OCI-LY3 (cell line): ENCODE measurements around the gene PLSCR1.

Experiments
- H2AFZ ChIP-seq: fragments of 200-600, 300-600 bp; shearing (Covaris generic); 2 replicates; pipeline ENCODE4 v1.6.0; 2014; ENCODE audit warnings: antibody characterized with exemption, low read depth, low read length
- H3K27ac ChIP-seq: fragments of 200-600, 300-600 bp; sonication (generic); 2 replicates; pipeline ENCODE4 v1.5.1; 2014; ENCODE audit warnings: mild to moderate bottlenecking, low read length, moderate library complexity, mixed read lengths
- H3K27me3 ChIP-seq: fragments of 200-600, 300-600 bp; sonication (generic); 2 replicates; pipeline ENCODE4 v1.6.1; 2014; ENCODE audit warnings: low read depth, low read length, mixed read lengths
- H3K36me3 ChIP-seq: fragments of 200-600, 300-600 bp; sonication (generic); replicated peaks from 2 replicates; pipeline ENCODE3; 2014; ENCODE audit warnings: low read depth, low read length, mixed read lengths
- H3K4me1 ChIP-seq: fragments of 300-600, 200-600 bp; sonication (generic); 2 replicates; pipeline ENCODE4 v1.6.1; 2014; ENCODE audit warnings: low read length, mixed read lengths
- H3K4me2 ChIP-seq: fragments of 200-600, 300-600 bp; sonication (generic); 2 replicates; pipeline ENCODE4 v1.6.1; 2014; ENCODE audit warnings: low read length, mixed read lengths
- H3K4me3 ChIP-seq: fragments of 300-600, 200-600 bp; sonication (generic); 2 replicates; pipeline ENCODE4 v1.5.1; 2014; ENCODE audit warnings: antibody characterized with exemption, mild to moderate bottlenecking, low read length, moderate library complexity
- H3K79me2 ChIP-seq: fragments of 300-600, 200-600 bp; shearing (Covaris generic); 2 replicates; pipeline ENCODE4 v1.6.1; 2014; ENCODE audit warnings: mild to moderate bottlenecking, low read length, mixed read lengths
- H3K9ac ChIP-seq: fragments of 300-600, 200-600 bp; shearing (Covaris generic); 2 replicates; pipeline ENCODE4 v1.6.0; 2014; ENCODE audit warnings: mild to moderate bottlenecking, low read length, moderate library complexity
- H3K9me3 ChIP-seq: fragments of 200-600, 300-600 bp; shearing (Covaris generic); 2 replicates; pipeline ENCODE4 v1.6.1; 2014; ENCODE audit warnings: low read length, mixed read lengths; ENCODE audit not compliant: insufficient read depth
- H4K20me1 ChIP-seq: fragments of 200-600, 300-600 bp; sonication (generic); 2 replicates; pipeline ENCODE4 v1.6.1; 2016; ENCODE audit warnings: low read length, mixed read lengths; ENCODE audit not compliant: insufficient read depth
- CTCF ChIP-seq: fragments of 200-600, 300-600 bp; sonication (generic); IDR thresholded peaks from 2 replicates; pipeline ENCODE4 v1.5.1; 2014; ENCODE audit warnings: antibody characterized with exemption, low read length, low read depth
- EZH2phosphoT487 ChIP-seq: fragments of 200-600 bp; shearing (Covaris generic); IDR thresholded peaks from 2 replicates; pipeline ENCODE4 v1.6.1; 2018; ENCODE audit warnings: antibody characterized with exemption, mixed run types, low read depth

The PLSCR1 gene

GRCh38 chr3:146589899-146590508 is 45.6 kb upstream of the PLSCR1 start:
- Histone ChIP-seq H3K79me2 (no peaks in the 10 kb centered on the region), H3K4me3 (peak overlapping the region; percentile 30), H3K27me3 (no peaks in the 10 kb centered on the region), H3K9ac (no peak overlapping the region), H2AFZ (peak overlapping the region; percentile 30; the same call in 1 of the 2 replicates), H3K36me3 (no peaks in the 10 kb centered on the region), H3K4me2 (peak overlapping the region; percentile 41), H3K27ac (no peak overlapping the region), H3K9me3 (no peaks in the 10 kb centered on the region), H3K4me1 (peaks cover 5% of the 10 kb centered on the region; the same call in 1 of the 2 replicates), H4K20me1 (no peaks in the 10 kb centered on the region)
- TF ChIP-seq EZH2phosphoT487 (no peak), CTCF (peak; percentile 70)

GRCh38 chr3:146585156-146585555 is 40.7 kb upstream of the PLSCR1 start:
- no peak overlapping the region for H3K9ac ChIP-seq
- peaks cover 11% of the 10 kb centered on the region for H3K9me3 ChIP-seq
- H2AFZ ChIP-seq: no peak overlapping the region
- H3K4me1 ChIP-seq: peaks cover 18% of the 10 kb centered on the region
- no peaks in the 10 kb centered on the region for H3K27me3 ChIP-seq
- no peak overlapping the region for H3K27ac ChIP-seq
- no peak overlapping the region for H3K4me3 ChIP-seq
- H3K36me3 ChIP-seq: peaks cover 12% of the 10 kb centered on the region
- no peak overlapping the region for H3K4me2 ChIP-seq
- TF ChIP-seq EZH2phosphoT487: no peak
- no peak for TF ChIP-seq CTCF
- no peaks in the 10 kb centered on the region for H3K79me2 ChIP-seq
- no peaks in the 10 kb centered on the region for H4K20me1 ChIP-seq

- Histone ChIP-seq H3K27me3 (no peaks in the 10 kb centered on the region), H4K20me1 (no peaks in the 10 kb centered on the region), H3K36me3 (peaks cover 12% of the 10 kb centered on the region), H3K4me2 (no peak overlapping the region), H3K9me3 (peaks cover 11% of the 10 kb centered on the region), H3K27ac (peak overlapping the region; percentile 62), H3K4me3 (no peak overlapping the region), H2AFZ (no peak overlapping the region), H3K79me2 (no peaks in the 10 kb centered on the region), H3K4me1 (peaks cover 16% of the 10 kb centered on the region), H3K9ac (no peak overlapping the region)
- TF ChIP-seq CTCF: no peak
- TF ChIP-seq EZH2phosphoT487: no peak
Observed at GRCh38 chr3:146581951-146582467, 37.6 kb upstream of the PLSCR1 start.

GRCh38 chr3:146581080-146581601 is 36.7 kb upstream of the PLSCR1 start:
- no peak for TF ChIP-seq CTCF
- no peak for TF ChIP-seq EZH2phosphoT487
- H3K79me2 ChIP-seq: no peaks in the 10 kb centered on the region
- no peak overlapping the region for H3K4me2 ChIP-seq
- no peaks in the 10 kb centered on the region for H4K20me1 ChIP-seq
- peaks cover 11% of the 10 kb centered on the region for H3K9me3 ChIP-seq
- no peak overlapping the region for H2AFZ ChIP-seq
- H3K4me3 ChIP-seq: no peak overlapping the region
- H3K9ac ChIP-seq: no peak overlapping the region
- peak overlapping the region; percentile 62 for H3K27ac ChIP-seq
- H3K27me3 ChIP-seq: no peaks in the 10 kb centered on the region
- peaks cover 12% of the 10 kb centered on the region for H3K36me3 ChIP-seq
- peaks cover 16% of the 10 kb centered on the region for H3K4me1 ChIP-seq
